HepG2 (cell line): ENCODE measurements around the gene CTNNA3. TPM values are rescaled to one million over a fixed set of nuclear protein-coding genes. Genes with fewer than 3 reads are reported as not detected.

Source experiments
- ATAC-seq: fragments of 200-7000 bp; cut with Tn5 transposase; 3 replicates; pipeline ENCODE4 v1.9.1; 2020; ENCODE audit warnings: mild to moderate bottlenecking, moderate library complexity
- BruUV-seq: library from RNA; stranded (reverse); fragments of 400-500 nt; replicated peaks from 2 replicates; lab custom pipeline; 2021; lab: Mats Ljungman, UMichigan
- CTCF ChIA-PET: fragments of 300-600 bp; formaldehyde crosslinking; extraction: SDS; loops from one replicate; lab custom pipeline; 2021; ENCODE audit warnings: low total read pairs, inconsistent platforms, low intra/inter-chr PET ratio; lab: Yijun Ruan, JAX
- POLR2A ChIA-PET: fragments of 350-600 bp; sonication (Branson Sonifier 250); formaldehyde crosslinking; loops from one replicate; lab custom pipeline; 2020; ENCODE audit warnings: antibody characterized with exemption, inconsistent platforms; lab: Yijun Ruan, JAX
- DNase-seq: peaks from one replicate; pipeline ENCODE4 v3.0.0-alpha.2; 2015; ENCODE audit warnings: low spot score
- FAIRE-seq: peaks from 3 replicates; lab custom pipeline; 2011; peaks lifted over from hg19 to GRCh38; lab: Jason Lieb, UNC
- H2AFZ ChIP-seq: one replicate; pipeline ENCODE4 v1.6.1; 2011; ENCODE audit warnings: low read length, inconsistent platforms
- H3K27ac ChIP-seq: fragments of 300-600 bp; 3 replicates; pipeline ENCODE4 v1.8.0; 2011; ENCODE audit warnings: mixed run types, mild to moderate bottlenecking, mixed read lengths, low read length, inconsistent platforms; ENCODE audit not compliant: insufficient read depth; ENCODE audit errors: extremely low read length
- H3K27me3 ChIP-seq, 2 experiments: fragments of 200-600 bp in 1 of 2; 2 replicates in 1 of 2; 3 replicates in 1 of 2; pipeline versions ENCODE4 v1.6.0 to v1.8.0; 2011; ENCODE audit warnings: low read length in 2 of 2, mild to moderate bottlenecking in 2 of 2, moderate library complexity in 2 of 2, inconsistent platforms in 1 of 2; ENCODE audit not compliant: insufficient read depth in 2 of 2, control insufficient read depth in 1 of 2
- H3K36me3 ChIP-seq, 2 experiments: fragments of 200-600 bp in 1 of 2; replicated peaks in 1 of 2; 2 replicates in 1 of 2; 3 replicates in 1 of 2; pipeline versions ENCODE4 v1.5.1 to v1.8.0; 2011; ENCODE audit warnings: low read length in 2 of 2, inconsistent platforms in 1 of 2; ENCODE audit not compliant: insufficient read depth in 2 of 2, control insufficient read depth in 1 of 2
- H3K4me1 ChIP-seq: 2 replicates; pipeline ENCODE4 v1.5.1; 2012; ENCODE audit warnings: low read length, inconsistent platforms; ENCODE audit not compliant: insufficient read depth
- H3K4me2 ChIP-seq: 2 replicates; pipeline ENCODE4 v1.6.0; 2011; ENCODE audit warnings: low read depth, low read length, inconsistent platforms
- H3K4me3 ChIP-seq, 3 experiments: fragments of 200-600 bp in 1 of 3; sonication (generic), shearing (Covaris generic) in 1 of 3; replicated peaks in 1 of 3; 2 replicates each; pipeline ENCODE4 v1.5.1; 2011 to 2016; ENCODE audit warnings: low read length in 3 of 3, inconsistent platforms in 2 of 3, low read depth in 2 of 3, mild to moderate bottlenecking in 2 of 3, control low read depth in 1 of 3, mixed read lengths in 1 of 3; ENCODE audit not compliant: insufficient read depth in 1 of 3
- H3K79me2 ChIP-seq: one replicate; pipeline ENCODE4 v1.6.1; 2011; ENCODE audit warnings: low read length, inconsistent platforms; ENCODE audit not compliant: insufficient read depth
- H3K9ac ChIP-seq: 2 replicates; pipeline ENCODE4 v1.6.0; 2011; ENCODE audit warnings: mild to moderate bottlenecking, low read depth, low read length, inconsistent platforms; ENCODE audit not compliant: insufficient read depth
- H3K9me3 ChIP-seq: 2 replicates; pipeline ENCODE4 v1.5.1; 2012; ENCODE audit warnings: mild to moderate bottlenecking, low read length
- H4K20me1 ChIP-seq: 2 replicates; pipeline ENCODE4 v1.6.0; 2011; ENCODE audit warnings: inconsistent platforms, mild to moderate bottlenecking, low read length, moderate library complexity; ENCODE audit not compliant: insufficient read depth
- DMAP1 ChIP-seq: IDR thresholded peaks from 2 replicates; pipeline ENCODE4 v1.6.1; 2016
- FOXJ3 ChIP-seq: sonication (generic); formaldehyde crosslinking; IDR thresholded peaks from 2 replicates; pipeline ENCODE4 v1.4.0; 2020; ENCODE audit warnings: missing genetic modification reagents, mild to moderate bottlenecking, borderline replicate concordance
- HOMEZ ChIP-seq: IDR thresholded peaks from 2 replicates; pipeline ENCODE4 v1.6.1; 2016; ENCODE audit warnings: low read depth
- JDP2 ChIP-seq: sonication (generic); formaldehyde crosslinking; IDR thresholded peaks from 2 replicates; pipeline ENCODE4 v1.8.1; 2022; ENCODE audit warnings: missing genetic modification reagents, borderline replicate concordance
- JUN ChIP-seq: sonication (generic); formaldehyde crosslinking; IDR thresholded peaks from 2 replicates; pipeline ENCODE4 v1.4.0; 2020; ENCODE audit warnings: mild to moderate bottlenecking, missing genetic modification reagents
- MAFK ChIP-seq, 2 experiments: IDR thresholded peaks in 1 of 2; conservative IDR thresholded peaks in 1 of 2; 2 replicates each; pipeline ENCODE4 v1.6.1; 2011; ENCODE audit warnings: improper control_type of control experiment in 2 of 2, low read length in 2 of 2
- MATR3 ChIP-seq: sonication (generic); formaldehyde crosslinking; IDR thresholded peaks from 2 replicates; pipeline ENCODE4 v1.4.0; 2020; ENCODE audit warnings: missing genetic modification reagents
- PAX8 ChIP-seq: sonication (generic); formaldehyde crosslinking; IDR thresholded peaks from 2 replicates; pipeline ENCODE4 v1.8.0; 2022; ENCODE audit warnings: mild to moderate bottlenecking, missing genetic modification reagents, borderline replicate concordance
- PRPF4 ChIP-seq: fragments of 200-400 bp; formaldehyde crosslinking; IDR thresholded peaks from 2 replicates; pipeline ENCODE4 v1.6.1; 2016; ENCODE audit warnings: low read length, low read depth; ENCODE audit not compliant: poor library complexity, severe bottlenecking
- ZBTB25 ChIP-seq: IDR thresholded peaks from 2 replicates; pipeline ENCODE4 v1.6.1; 2018; ENCODE audit warnings: missing genetic modification reagents
- ZC3H13 ChIP-seq: sonication (generic); formaldehyde crosslinking; IDR thresholded peaks from 2 replicates; pipeline ENCODE4 v1.8.1; 2023; ENCODE audit warnings: mild to moderate bottlenecking, missing genetic modification reagents, moderate library complexity
- ZNF275 ChIP-seq: sonication (generic); formaldehyde crosslinking; IDR thresholded peaks from 2 replicates; pipeline ENCODE4 v1.8.0; 2022; ENCODE audit warnings: missing genetic modification reagents, mild to moderate bottlenecking, inconsistent platforms, borderline replicate concordance
- ZNF543 ChIP-seq: sonication (generic); formaldehyde crosslinking; IDR thresholded peaks from 2 replicates; pipeline ENCODE4 v1.4.0; 2020; ENCODE audit warnings: mild to moderate bottlenecking, missing genetic modification reagents
- ZNF546 ChIP-seq: sonication (generic); formaldehyde crosslinking; conservative IDR thresholded peaks from 2 replicates; pipeline ENCODE4 v1.8.1; 2023; ENCODE audit warnings: mild to moderate bottlenecking, missing genetic modification reagents
- ZNF549 ChIP-seq: sonication (generic); formaldehyde crosslinking; IDR thresholded peaks from 2 replicates; pipeline ENCODE4 v1.5.0; 2020; ENCODE audit warnings: missing genetic modification reagents
- ZNF564 ChIP-seq: sonication (generic); formaldehyde crosslinking; IDR thresholded peaks from 2 replicates; pipeline ENCODE4 v1.8.1; 2023; ENCODE audit warnings: mild to moderate bottlenecking, missing genetic modification reagents
- ZNF589 ChIP-seq: sonication (generic); formaldehyde crosslinking; conservative IDR thresholded peaks from 2 replicates; pipeline ENCODE4 v1.8.0; 2022; ENCODE audit warnings: mild to moderate bottlenecking, moderate library complexity, missing genetic modification reagents
- ZNF790 ChIP-seq: sonication (generic); formaldehyde crosslinking; IDR thresholded peaks from 2 replicates; pipeline ENCODE4 v1.8.0; 2022; ENCODE audit warnings: missing genetic modification reagents, mild to moderate bottlenecking, borderline replicate concordance
- WGBS: methylation state at CpG from one replicate; pipeline ENCODE4 v1.1.6; 2017; ENCODE audit warnings: low lambda C conversion rate; 5-methylcytosine and 5-hydroxymethylcytosine counted together
- in situ Hi-C: cut with HindIII; loops from 2 replicates; pipeline ENCODE4 v1.10.0; 2017; ENCODE audit warnings: low pct_unique_long_range_greater_than_20kb; ENCODE audit not compliant: extremely low pct_ligation_motif_present
- intact Hi-C: fragments of 100-400 bp; cut with micrococcal nuclease; formaldehyde crosslinking; loops from one replicate; pipeline ENCODE4 v1.10.0; 2022; ENCODE audit not compliant: unreplicated experiment
- polyA plus RNA-seq, 8 experiments: library from polyadenylated mRNA; depleted of rRNA in 3 of 8; stranded (reverse) in 7 of 8; unstranded in 1 of 8; fragments of >200 nt; fragmentation: Illumina TruSeq in 4 of 8; extraction: Trizol in 4 of 8; gene quantifications; 2 replicates each; pipeline versions ENCODE4 v1.2.1 to v1.2.3, GENCODE V29; 2011 to 2016; ENCODE audit warnings: low read depth in 4 of 8, missing spikeins in 1 of 8, mixed read lengths in 1 of 8; ENCODE audit not compliant: insufficient read depth in 1 of 8
- total RNA-seq, 5 experiments: library from RNA; depleted of rRNA; stranded (reverse); fragments of >200 nt; fragmentation: Illumina TruSeq; extraction: Trizol; gene quantifications; 2 replicates each; pipeline ENCODE4 v1.2.3, GENCODE V29; 2016; ENCODE audit warnings: low read depth in 1 of 5

The CTNNA3 gene
- total and polyA plus RNA-seq, 2 of the 13 experiments (the other 11 are each of a cell fraction or from before 2014, with no cell fraction given): not detected

- H3K36me3 ChIP-seq: no peaks in the 10 kb centered on the region
- no peak overlapping the region for H3K27ac ChIP-seq
- H3K79me2 ChIP-seq: no peaks in the 10 kb centered on the region
- no peak overlapping the region for H2AFZ ChIP-seq
- H3K9me3 ChIP-seq: no peaks in the 10 kb centered on the region
- no peak overlapping the region for H3K9ac ChIP-seq
- DNase-seq (no peak), ATAC-seq (no peak), FAIRE-seq (no peak)
- no TSS peak for BruUV-seq
- CTCF ChIA-PET: no interaction called here
- no peaks in the 10 kb centered on the region for H4K20me1 ChIP-seq
- intact Hi-C loops (no loop called here), in situ Hi-C loops (no loop called here)
- 57% methylated on average over 3 of the region's 3 CpGs for WGBS
- H3K27me3 ChIP-seq: no peaks in the 10 kb centered on the region
- TF ChIP-seq ZBTB25 (CRISPR knock-in tag) (no peak), HOMEZ (CRISPR knock-in tag) (no peak), PAX8 (no peak), JDP2 (CRISPR knock-in tag) (no peak), ZNF546 (CRISPR knock-in tag) (no peak)
- POLR2A ChIA-PET: no interaction called here
- H3K4me3 ChIP-seq: no peak overlapping the region
- H3K4me2 ChIP-seq: no peak overlapping the region
- no peaks in the 10 kb centered on the region for H3K4me1 ChIP-seq
These were observed 309.7 kb downstream of the CTNNA3 start for GRCh38 chr10:67386260-67386659.

- Histone ChIP-seq H4K20me1 (no peaks in the 10 kb centered on the region), H3K27me3 (no peaks in the 10 kb centered on the region), H3K9ac (no peak overlapping the region), H3K36me3 (no peaks in the 10 kb centered on the region), H3K9me3 (no peaks in the 10 kb centered on the region), H2AFZ (no peak overlapping the region), H3K4me1 (no peaks in the 10 kb centered on the region), H3K4me3 (no peak overlapping the region), H3K27ac (no peak overlapping the region), H3K4me2 (no peak overlapping the region), H3K79me2 (no peaks in the 10 kb centered on the region)
- in situ Hi-C loops: no loop called here
- no peak for DNase-seq
- intact Hi-C loops: no loop called here
- POLR2A ChIA-PET: no interaction called here
- no peak for ATAC-seq
- CTCF ChIA-PET: no interaction called here
- BruUV-seq: no TSS peak
- no peak for FAIRE-seq
- WGBS: 25% methylated on average over 2 of the region's 2 CpGs
- TF ChIP-seq ZC3H13: no peak
- no peak for TF ChIP-seq MAFK (conservative IDR thresholded peaks at IDR 0.05 in 1 of 2, IDR thresholded peaks at IDR 0.05 in 1 of 2; ENCODE audit: low read length in 2 of 2)
- TF ChIP-seq MATR3 (CRISPR knock-in tag): no peak
- TF ChIP-seq DMAP1 (CRISPR knock-in tag): no peak
- no peak for TF ChIP-seq PRPF4
- no peak for TF ChIP-seq ZNF275 (CRISPR knock-in tag)
- TF ChIP-seq ZNF564 (CRISPR knock-in tag): no peak
- no peak for TF ChIP-seq JUN
- no peak for TF ChIP-seq ZNF790 (CRISPR knock-in tag)
- no peak for TF ChIP-seq FOXJ3
- no peak for TF ChIP-seq ZNF589 (CRISPR knock-in tag)
- no peak for TF ChIP-seq ZNF543
- no peak for TF ChIP-seq ZNF549 (CRISPR knock-in tag)
These were observed 310.4 kb downstream of the CTNNA3 start for GRCh38 chr10:67385566-67385965.
